ENCODE measurements around the gene TMEM63C.

- TF ChIP-seq CTCF (IDR thresholded peaks at IDR 0.05) = no peak
- TF ChIP-seq POLR2A (IDR thresholded peaks at IDR 0.05) = no peak
Observed at GRCh38 chr14:77186911-77187648, 5.5 kb downstream of the TMEM63C start.

Data from thyroid gland (tissue), 4 donors.